Breast epithelium (tissue), 3 donors: ENCODE measurements around the gene TTBK2.

Experiments
- POLR2AphosphoS5 ChIP-seq, 3 donors: sonication (generic); formaldehyde crosslinking; IDR thresholded peaks; one replicate each; pipeline ENCODE4 v1.6.1; 2017; ENCODE audit warnings: antibody characterized with exemption in 3 of 3
- TF ChIP-seq, protein P1 (sequence below), 3 donors: fragments of 450-650 bp; IDR thresholded peaks; one replicate each; pipeline ENCODE4 v1.5.1; 2016 to 2017; ENCODE audit warnings: antibody characterized with exemption in 3 of 3, mild to moderate bottlenecking in 3 of 3, moderate library complexity in 3 of 3

- TF ChIP-seq, protein P1, sequence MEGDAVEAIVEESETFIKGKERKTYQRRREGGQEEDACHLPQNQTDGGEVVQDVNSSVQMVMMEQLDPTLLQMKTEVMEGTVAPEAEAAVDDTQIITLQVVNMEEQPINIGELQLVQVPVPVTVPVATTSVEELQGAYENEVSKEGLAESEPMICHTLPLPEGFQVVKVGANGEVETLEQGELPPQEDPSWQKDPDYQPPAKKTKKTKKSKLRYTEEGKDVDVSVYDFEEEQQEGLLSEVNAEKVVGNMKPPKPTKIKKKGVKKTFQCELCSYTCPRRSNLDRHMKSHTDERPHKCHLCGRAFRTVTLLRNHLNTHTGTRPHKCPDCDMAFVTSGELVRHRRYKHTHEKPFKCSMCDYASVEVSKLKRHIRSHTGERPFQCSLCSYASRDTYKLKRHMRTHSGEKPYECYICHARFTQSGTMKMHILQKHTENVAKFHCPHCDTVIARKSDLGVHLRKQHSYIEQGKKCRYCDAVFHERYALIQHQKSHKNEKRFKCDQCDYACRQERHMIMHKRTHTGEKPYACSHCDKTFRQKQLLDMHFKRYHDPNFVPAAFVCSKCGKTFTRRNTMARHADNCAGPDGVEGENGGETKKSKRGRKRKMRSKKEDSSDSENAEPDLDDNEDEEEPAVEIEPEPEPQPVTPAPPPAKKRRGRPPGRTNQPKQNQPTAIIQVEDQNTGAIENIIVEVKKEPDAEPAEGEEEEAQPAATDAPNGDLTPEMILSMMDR (IDR thresholded peaks at IDR 0.05) = no peak
- TF ChIP-seq POLR2AphosphoS5 (IDR thresholded peaks at IDR 0.05) = no peak
Observed at GRCh38 chr15:42908538-42908937, 12.0 kb downstream of the TTBK2 start.
